ENCODE results near the gene SLIT3.
A peak's percentile ranks its signal among the peaks of the same experiment; 100 is the strongest.

SLIT3 gene

DNA sequence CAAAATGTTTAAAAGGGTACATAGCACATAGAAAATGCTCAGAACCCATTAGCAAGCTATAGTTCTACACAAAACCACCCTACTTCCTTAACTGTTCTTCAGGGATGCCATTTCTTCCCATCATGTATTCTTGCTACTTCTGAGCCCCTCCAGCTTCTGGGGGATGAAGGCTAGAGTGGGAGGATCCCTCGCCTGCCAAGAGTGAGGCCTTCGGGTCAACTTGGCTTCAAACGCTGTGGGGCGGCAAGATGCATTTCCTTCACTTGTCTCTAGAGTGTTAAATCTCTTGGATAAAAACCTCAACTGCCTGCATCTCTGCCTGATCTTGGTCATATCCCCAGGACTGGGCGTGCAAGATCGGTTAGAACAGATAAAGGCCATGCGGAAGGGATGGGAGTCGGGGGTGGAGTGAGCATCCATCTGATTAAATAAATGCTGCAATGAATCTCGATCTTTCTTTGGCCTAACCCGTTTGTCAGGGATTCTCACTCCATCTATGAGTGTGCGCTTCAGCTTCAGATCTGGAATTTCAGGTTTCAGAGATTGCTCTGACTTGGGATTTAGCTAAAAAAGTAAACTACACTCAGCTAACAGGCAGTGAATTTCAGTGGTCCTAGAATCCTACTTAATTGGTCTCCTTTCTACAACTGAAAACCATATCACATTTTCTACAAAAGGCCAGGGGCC lies 603.8 kb downstream of the SLIT3 start:
- no peak for DNase-seq (ENCODE audit: low spot score)

DNA sequence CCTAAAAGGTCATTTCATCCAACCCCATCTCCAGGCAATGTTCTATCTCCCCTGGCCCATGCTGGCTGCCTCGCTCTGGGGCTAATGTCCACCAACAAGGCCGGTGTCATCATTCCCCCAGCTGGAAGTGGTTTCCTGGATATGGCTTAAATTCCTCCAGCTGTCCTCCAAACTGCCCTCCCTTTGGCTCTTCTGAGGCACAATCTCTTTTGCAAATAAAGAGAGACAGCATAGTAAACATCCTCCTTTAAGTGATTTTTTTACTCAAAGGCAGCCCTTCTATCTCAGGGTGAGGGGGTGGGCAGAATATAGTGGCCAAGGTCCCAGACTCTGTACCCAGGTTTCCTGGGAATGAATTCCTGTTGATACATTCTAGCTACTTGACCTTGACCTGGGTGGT lies 604.3 kb downstream of the SLIT3 start:
- no peak for DNase-seq (ENCODE audit: low spot score)

DNA sequence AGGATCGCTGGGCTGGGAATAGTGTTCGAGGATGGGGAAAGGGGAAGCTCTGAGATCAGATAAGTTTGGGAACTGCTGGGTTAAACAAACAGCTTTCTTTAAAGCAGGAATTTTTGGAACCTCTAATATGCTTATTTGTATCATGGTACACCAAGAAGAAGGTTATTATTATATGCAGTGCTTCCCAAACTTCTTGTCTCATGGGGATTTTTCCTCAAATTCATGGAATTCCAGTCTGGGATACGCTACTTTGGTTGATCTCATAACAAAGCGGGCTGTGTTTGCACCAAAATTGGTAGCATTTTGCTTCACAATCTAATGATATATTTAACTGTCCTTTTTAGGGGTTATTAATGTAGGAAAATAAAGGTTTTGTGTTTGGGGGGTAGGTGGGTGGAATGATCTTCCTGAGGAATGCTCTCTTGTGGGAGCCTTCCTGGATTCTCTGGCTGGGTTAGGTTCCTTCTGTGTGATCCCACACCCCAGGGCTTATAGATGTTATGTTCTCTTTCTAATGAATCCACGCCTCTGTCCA lies 605.6 kb downstream of the SLIT3 start:
- DNase-seq (ENCODE audit: low spot score) = no peak

DNA sequence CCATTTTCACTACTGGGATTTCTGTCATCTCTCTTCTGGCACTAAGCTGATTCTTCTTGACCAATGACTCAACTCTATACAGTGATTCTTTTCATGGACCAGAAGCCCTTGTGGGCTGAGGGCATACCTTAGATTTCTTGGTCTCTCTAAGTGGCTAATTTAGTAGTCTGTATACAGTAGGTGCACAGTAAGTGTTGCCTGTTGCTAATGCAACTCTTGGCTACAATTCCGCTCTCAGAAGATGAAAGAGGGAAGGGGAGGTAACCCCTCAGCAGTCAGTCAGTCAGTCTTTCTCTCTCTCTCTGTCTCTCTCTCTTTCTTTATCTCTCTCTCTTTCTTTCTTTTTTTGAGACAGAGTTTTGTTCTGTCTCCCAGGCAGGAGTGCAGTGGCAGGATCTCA lies 606.6 kb downstream of the SLIT3 start:
- no peak for DNase-seq (ENCODE audit: low spot score)

DNA sequence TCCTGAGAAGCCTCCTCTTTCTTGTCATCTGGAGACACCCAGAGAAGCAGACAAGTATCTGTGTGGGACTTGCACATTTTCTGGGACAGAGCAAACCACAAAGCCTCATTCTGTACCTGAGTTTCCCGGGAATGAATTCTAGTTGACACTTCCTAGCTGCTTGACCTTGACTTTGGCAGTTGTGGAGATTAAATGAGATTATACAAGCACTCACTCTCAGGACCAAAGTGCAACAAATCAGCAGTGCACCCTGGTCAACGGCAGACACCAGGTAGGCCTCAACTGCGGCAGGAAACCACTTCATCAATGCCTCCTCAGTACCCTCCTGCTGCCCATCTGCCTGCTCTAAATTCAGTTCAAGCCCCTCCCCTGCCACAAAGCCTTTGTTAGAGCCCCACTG lies 607.1 kb downstream of the SLIT3 start:
- no peak for DNase-seq (ENCODE audit: low spot score)

DNA sequence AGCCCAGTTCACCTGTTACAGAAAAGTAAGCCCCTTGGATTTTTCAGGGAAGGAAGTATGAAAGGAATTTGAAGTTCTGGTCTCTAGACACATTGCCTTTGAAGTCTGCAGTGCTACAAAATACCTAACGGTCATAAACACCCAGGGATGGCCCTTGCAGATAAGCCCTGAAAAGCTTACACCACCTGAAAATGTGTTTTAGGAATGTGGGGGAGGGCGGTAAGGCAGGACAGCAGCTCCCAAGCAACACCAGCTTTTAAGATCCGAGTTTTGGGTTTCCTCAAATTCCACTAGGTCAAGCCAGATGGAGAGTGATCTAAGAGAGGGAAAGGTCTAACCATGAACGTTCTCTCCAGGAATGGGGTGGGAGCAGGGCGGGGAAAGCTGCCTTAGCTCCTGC lies 607.6 kb downstream of the SLIT3 start:
- DNase-seq (ENCODE audit: low spot score) = no peak

DNA sequence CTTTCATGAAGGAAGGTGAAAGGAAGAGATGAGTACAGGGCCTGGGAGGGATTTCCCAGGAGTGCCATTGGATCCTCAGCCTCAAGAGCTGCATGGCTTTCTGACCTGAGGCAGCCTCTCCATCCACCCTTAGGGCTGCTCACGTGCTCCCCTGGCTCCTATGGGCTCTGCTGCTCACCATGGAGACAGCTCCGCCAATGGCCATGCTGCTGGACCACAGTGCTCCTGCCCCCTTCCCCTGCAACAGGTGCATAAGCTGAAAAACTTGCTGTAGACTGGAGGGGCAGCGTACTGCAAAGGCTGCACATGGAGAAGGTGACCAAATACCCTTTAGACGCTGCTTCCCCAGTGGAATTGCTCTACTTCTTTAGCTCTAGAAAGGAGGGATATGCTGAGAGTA lies 609.0 kb downstream of the SLIT3 start:
- no peak for DNase-seq (ENCODE audit: low spot score)

DNA sequence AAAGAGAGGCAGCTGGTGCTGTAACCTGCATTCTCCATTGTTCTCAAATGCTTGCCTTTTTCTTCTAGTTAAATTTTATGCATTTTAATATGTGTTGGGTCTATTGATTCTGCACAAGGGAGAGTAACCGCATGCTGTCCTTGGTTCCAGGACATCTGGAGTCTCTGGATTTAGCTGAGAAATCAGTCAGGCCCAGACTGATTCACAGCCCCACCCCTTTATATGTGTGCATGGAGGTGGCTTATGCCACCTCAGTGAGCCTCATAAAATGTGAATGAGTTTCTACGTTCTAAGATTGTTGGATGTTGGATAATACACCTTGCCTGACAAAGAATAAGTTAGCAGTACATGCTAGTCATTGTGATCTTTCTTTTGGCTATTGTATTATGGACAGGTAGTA lies 611.7 kb downstream of the SLIT3 start:
- DNase-seq (ENCODE audit: low spot score) = no peak

DNA sequence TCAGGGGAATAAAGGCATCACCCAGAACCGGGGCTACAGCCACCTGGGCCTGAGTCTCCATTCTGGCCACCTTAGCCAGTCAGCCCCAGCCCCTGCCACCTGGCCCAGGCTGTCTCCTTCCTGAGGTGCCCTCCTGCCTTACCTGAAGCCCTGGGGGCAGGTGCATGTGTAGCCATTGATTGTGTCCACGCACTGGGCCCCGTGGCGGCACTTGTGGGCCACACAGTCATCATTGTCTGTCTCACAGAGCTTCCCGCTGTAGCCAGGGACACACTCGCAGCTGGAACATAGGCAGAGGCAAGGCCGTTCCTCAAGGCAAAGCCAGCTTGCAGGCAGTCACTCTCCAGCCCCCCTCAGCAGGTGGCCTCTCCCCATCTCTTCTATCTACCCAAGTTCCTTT lies 614.1 kb downstream of the SLIT3 start:
- no peak for DNase-seq (ENCODE audit: low spot score)

DNA sequence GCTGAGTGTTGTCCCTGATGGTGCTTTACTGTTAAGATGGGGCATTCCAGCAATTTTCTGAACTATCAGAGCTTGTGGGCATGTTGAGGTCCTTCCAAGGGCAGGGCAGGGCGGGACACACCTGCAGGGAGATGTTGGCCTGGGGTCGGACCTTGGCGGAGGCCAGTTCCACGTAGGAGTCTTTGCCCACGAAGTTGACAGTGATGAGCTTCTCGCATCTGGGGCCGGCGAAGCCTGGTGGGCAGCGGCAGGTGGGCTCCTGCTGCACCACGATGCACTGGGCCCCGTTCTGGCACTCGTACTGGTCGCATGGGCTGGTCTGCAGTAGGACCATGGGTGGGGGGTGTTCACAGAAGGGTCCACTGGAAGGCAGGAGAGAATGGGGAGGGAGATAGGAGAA lies 615.4 kb downstream of the SLIT3 start:
- no peak for DNase-seq (ENCODE audit: low spot score)

DNA sequence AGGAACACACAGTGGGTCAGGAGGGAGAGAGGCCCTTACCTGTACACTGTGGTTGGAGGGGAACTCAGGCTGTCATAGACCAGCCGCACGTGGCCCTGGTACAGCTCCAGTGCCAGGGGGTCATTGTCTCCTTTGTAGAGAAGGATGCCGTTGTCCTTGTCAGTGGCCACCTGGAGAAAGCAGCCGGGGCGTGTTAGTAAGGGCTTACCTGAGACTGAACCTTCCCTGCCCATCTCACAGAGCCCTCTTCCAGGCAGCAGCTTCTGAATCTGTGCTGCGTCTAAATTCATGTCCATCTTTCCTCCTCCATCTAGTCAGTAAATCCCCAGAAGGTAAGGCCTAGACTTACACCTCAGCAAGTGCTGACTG lies 617.0 kb downstream of the SLIT3 start:
- no peak for DNase-seq (ENCODE audit: low spot score)

DNA sequence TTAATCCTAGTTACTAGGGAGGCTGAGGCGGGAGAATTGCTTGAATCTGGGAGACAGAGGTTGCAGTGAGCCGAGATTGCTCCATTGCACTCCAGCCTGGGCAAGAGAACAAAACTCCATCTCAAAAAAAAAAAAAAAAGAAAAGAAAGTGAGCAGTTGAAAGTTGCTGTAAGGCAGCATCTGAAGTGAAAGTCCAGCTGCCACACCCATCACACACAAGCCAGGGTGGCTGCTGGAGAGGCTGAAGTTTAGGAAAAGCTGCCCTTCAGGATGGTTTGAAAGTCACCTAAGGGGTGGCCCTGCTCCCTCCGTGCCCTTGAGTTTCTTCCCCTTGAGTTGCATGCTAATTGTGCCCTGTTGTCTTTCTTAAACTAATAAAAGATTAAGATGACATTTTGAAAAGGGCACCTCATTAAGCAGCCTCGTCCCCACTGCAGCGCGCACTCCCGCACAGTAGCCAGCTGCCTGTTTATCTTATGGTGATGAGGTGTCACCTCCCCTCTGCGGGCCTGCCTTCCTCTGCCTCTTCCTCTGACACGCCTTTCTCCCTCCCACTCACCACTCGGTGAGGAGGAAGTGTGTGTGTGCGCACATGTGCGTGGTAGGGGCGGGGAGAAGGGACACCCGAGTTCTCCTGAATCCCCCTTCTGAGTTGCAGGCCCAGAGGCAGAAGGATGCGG lies 617.6 kb downstream of the SLIT3 start:
- DNase-seq (ENCODE audit: low spot score) = no peak

DNA sequence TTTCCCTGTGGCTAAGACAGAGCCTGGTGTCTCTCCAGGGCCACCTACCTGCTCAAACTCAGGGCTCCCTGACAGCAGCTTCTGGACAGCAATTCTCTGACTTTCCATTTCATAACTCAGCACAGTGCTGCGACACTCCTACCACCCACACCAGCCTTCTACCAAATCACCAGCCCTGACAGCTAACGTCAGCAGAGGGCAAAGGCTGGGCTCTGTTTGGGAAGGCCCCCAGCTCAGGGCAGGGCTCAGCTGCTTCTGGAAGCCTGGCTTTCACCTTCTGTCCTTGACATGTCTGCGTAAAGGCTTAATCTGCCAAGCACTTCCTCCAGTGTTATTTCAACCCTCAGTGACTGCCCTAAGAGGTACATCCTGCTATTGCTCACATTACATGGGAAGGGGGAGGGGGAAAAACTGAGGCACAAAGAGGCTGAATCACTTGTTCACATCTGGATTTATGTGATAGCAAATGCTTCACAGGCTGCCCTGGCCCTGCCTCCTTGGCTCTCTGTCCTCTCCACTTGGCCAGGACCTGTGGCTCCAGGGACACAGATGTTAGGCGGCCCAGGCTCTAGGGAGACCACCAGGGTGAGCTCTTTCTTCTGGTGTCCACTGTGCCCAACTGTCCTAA lies 619.3 kb downstream of the SLIT3 start:
- DNase-seq (ENCODE audit: low spot score) = peak; percentile 34

DNA sequence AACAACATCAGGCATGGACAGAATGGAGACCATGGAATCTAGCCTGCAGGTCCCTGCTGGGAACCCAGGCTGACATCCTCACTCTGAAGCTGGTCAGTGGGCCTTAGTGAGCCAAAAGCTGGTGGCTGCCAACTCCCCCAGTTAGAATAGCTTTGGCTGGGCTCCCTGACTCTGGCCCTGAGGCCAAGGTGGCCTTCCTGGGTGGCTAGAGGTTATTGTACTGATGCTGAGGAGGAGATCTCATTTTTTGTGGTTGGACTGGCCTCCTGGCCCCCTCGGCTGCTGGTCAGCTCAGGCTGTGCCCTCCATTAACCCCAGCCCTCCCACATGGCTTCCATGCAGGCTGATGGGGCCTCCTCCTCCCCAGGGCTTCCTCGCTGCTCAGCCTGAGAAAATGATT lies 620.5 kb downstream of the SLIT3 start:
- DNase-seq (ENCODE audit: low spot score) = no peak

DNA sequence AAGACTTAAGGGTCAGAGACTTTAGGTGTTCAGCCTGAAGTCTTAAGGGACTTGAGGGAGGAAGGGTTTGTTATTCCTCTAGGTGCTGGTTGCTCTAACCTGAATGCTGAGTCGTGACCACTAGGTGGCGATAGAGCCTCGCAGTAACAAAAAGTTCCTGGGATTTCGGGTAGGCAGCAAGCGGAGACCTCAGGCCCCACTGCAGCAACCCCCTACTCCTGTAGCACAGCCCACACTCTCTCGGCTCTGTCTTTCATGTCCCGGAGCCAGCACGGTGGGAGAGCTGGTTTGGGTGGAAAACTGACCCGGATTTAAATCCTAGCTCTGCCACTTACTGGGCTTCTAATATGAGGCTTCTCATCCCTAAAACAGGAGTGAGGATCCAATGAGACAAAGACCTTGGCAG lies 621.4 kb downstream of the SLIT3 start:
- peak; percentile 56 for DNase-seq (ENCODE audit: low spot score)

DNA sequence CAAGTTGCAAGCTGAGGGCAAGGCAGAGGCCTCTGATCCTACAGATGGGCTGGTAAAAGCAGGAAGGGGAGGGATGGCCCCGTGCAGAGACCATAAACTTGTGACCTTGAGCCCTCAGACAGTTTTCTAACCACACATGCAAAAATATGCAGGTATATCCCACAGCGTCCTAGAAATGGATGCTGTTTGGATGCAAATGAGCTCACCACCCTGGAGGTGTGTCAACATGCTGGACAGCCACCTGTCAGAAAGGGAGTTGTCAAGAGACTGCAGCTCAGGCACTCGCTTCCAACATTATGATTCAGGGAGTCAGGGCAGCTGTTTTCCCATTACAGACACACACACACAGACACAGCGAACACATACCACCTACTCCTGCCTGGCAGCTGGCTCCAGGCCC lies 624.4 kb downstream of the SLIT3 start:
- no peak for DNase-seq (ENCODE audit: low spot score)

DNA sequence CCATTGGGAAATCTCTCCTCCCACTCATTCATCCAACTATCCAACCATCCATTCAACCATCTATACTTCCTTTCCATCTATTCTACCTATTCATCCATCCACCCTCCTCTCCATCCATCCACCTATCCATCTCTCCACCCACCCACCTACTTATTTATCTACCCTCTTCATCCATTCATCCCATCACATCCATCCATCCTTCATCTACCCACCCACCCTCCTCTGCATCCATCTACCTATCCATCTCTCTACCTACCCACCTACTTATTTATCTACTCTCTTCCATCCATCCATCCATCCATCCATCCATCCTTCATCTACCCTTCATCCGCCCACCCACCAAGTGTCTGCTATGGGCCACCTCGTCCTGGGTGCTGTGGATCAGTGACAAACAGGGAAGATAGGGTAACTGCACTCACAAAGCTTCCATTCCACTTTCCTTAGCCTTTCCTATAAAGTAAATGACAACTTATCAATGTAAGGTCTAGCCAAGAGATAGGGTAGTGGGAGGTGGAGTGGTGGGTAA lies 625.0 kb downstream of the SLIT3 start:
- DNase-seq (ENCODE audit: low spot score) = no peak

DNA sequence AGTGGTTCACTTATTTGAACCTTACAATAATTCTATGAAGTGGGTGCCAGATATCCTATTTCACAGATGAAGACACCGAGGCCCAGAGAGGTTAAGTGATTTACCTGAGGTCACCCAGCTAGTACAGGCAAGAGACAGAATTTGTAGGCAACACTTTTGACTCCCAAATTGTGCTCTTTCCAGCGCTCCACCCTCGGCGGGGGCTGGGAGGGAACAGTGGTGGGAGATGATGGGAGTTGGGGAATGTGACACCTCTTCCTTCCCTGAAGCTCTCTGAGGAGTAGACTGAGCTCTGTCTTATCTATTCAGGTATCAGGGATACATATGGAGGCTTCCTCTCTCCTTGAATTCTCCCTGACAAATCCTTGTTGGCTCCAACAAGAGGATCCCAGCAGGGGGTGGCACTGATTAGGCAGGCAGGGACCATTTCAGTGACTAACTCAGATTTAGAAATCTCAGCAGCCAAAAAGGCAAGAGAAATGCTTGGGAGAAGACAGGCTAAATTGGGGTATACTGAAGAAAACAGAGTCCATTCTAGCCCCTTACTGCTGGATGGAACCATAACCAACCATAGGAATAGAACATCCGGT lies 626.0 kb downstream of the SLIT3 start:
- no peak for DNase-seq (ENCODE audit: low spot score)

DNA sequence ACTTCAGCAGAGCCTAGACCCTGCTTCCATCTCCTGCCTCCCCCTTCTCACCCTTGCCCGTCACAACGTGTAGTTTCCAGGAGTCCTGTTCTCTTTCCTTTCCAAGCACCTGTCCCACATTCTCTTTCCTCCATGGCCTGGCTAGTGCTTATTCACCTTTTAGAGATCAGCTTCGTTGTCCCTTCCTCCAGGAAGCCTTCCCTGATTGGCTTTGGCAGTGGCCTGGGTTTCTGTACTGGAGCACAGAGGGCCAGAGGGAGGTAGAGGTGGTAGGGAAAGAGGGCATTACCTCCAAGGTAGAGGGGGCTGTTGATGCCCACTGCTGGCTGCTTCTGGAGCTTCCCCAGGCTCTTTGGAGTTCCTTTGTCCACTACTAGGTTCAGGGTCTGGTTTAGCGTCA lies 628.1 kb downstream of the SLIT3 start:
- no peak for DNase-seq (ENCODE audit: low spot score)

DNA sequence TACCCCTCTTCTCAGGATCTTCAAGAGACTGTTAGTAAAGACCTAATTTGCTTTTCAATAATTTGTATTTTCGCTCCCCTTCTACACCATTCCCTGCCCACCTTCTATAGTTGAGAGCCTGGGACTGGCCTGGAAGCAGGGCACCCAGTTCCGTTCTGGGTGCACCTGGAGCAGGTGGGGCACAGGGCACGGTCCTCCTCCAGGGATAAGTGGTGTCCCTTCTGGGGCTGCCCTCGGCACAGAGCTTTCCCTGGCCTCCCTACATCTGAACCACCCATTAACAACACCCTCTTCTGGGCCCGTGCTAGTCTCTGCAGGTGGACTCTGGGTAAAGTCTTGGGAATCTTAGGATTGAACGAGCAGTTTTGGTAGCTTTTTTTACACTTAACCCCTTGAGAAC lies 628.9 kb downstream of the SLIT3 start:
- DNase-seq (ENCODE audit: low spot score) = no peak

DNA sequence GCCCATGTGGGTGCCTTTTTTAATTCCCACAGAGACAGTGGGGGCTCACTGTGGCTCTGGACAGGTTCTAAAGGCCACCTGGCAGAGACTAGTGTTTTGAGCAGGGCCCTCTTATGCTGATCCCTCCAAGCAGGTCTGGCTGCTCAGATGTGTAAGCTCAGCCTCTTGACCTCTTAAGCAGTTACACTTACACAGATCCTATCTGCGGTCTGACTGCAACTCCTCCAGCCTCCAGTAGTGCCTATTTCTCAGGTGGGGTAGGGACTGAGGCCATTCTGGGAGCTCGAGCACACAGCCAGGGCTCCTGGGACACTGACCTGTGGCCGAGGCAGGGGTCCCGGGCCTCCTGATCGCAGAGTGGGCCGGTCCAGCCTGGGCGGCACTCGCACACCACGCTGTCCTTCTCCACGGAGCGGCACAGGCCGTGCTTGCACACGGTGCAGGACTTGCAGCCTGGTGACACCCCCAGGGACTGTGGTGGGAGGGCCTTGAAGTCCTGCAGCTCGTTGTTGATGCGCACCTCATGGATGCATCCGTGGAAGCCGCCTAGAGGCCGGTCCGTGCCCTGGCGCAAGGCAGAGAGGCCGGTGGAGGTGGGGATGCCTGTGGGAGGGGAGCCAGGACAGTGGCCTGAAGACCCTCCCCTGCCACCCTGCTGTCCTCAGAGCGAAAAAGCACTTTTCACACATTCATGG lies 629.9 kb downstream of the SLIT3 start:
- no peak for DNase-seq (ENCODE audit: low spot score)
